AG04449 (cell line): ENCODE data around the gene KIF4B.

ENCODE experiments used
- CTCF ChIA-PET: fragments of 350-600 bp; formaldehyde crosslinking; extraction: SDS; loops from one replicate; lab custom pipeline; 2021; ENCODE audit warnings: antibody characterized with exemption; lab: Yijun Ruan, JAX
- POLR2A ChIA-PET: fragments of 400-600, 350-600 bp; formaldehyde crosslinking; extraction: SDS; loops from one replicate; lab custom pipeline; 2020; ENCODE audit warnings: antibody characterized with exemption, inconsistent platforms; lab: Yijun Ruan, JAX
- DNase-seq: peaks from one replicate; pipeline ENCODE4 v3.0.0-alpha.2; 2010; ENCODE audit warnings: low read depth, low spot score
- H3K4me3 ChIP-seq: 2 replicates; pipeline ENCODE4 v1.5.1; 2011; ENCODE audit warnings: low read depth, mild to moderate bottlenecking, control low read depth, low read length
- TF ChIP-seq, protein P1 (sequence below): IDR thresholded peaks from one replicate; pipeline ENCODE4 v1.5.1; 2011; ENCODE audit warnings: mild to moderate bottlenecking, moderate library complexity, low read length, control low read depth, inconsistent platforms; ENCODE audit not compliant: insufficient read depth; ENCODE audit errors: missing control alignments

The KIF4B gene

DNA sequence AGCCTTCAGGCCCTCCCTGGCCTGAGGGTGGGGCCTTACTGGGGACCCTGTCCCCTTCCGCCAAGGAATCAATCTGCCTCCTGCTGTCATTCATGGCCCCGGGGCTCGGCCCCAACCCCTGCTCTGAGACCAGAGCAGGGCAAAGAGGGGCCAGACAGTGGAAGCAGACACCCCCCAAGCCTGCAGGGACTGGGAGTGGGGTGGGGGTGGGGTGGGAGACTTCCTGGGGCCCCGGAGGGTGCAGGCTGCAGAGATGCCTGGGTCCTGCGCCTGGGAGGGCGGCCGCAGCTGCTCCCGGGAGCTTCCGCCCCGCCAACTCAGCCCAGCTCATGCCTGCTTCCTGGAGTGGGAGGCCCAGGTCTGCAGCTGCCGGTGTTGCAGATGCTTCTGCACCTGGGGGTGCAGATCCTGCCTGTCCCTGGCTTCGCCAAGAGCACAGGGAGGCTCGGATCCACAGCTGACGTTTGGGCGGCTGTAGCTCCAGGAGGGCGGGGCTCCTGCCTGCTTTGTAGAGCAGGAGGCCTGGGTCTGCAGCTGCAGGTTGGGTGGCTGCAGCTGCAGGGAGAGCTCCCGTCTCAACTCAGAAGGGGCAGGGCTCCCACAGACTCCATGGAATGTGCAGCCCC lies 6.2 kb downstream of the KIF4B start:
- TF ChIP-seq, protein P1, sequence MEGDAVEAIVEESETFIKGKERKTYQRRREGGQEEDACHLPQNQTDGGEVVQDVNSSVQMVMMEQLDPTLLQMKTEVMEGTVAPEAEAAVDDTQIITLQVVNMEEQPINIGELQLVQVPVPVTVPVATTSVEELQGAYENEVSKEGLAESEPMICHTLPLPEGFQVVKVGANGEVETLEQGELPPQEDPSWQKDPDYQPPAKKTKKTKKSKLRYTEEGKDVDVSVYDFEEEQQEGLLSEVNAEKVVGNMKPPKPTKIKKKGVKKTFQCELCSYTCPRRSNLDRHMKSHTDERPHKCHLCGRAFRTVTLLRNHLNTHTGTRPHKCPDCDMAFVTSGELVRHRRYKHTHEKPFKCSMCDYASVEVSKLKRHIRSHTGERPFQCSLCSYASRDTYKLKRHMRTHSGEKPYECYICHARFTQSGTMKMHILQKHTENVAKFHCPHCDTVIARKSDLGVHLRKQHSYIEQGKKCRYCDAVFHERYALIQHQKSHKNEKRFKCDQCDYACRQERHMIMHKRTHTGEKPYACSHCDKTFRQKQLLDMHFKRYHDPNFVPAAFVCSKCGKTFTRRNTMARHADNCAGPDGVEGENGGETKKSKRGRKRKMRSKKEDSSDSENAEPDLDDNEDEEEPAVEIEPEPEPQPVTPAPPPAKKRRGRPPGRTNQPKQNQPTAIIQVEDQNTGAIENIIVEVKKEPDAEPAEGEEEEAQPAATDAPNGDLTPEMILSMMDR = no peak
- POLR2A ChIA-PET = no interaction called here
- no peak for DNase-seq
- H3K4me3 ChIP-seq = no peak overlapping the region
- CTCF ChIA-PET = no interaction called here

DNA sequence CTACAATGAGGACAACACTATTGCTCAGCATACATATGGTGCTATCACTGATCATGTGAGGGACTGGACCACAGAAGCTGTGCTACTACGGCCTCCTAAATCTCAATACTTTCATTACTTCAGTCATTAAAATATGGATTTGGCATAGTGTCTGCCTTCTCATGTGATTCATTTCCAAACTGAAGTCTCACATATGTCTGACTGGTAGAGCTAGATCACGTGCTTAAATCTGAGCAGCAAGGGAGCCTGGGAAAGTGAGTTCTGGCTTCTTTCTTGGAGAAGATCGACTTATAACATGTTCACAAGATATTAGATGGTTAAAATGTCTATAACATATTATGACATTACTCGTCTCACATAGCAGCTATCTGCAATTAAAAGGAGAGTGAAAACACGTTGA lies 8.3 kb downstream of the KIF4B start:
- ChIA-PET POLR2A (no interaction called here), CTCF (interaction anchor here (0.8 kb wide), 1 partner anchor 49 kb away, joined by 4 read pairs; no protein-coding TSS in a partner anchor)
- TF ChIP-seq, protein P1 = no peak
- no peak overlapping the region for H3K4me3 ChIP-seq
- no peak for DNase-seq

DNA sequence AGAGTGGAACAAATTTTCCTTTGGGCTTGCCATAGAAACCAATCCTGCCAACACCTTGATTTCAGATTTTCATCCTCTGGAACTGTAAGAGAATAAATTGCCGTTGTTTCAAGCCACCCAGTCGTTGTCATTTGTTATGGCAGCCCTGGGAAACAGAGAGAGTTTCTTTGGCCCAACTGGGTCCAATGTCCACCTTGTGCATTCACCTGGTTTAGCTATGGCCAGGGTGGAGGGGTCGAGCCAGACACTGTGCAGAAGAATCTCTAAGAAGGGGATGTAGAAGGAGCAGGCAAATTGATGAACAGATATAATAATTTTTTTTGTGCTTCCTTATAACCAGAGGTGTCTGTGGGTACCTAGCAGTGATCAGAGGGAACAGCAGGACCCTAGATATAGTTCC lies 9.8 kb downstream of the KIF4B start:
- ChIA-PET POLR2A (no interaction called here), CTCF (no interaction called here)
- TF ChIP-seq, protein P1 = no peak
- no peak overlapping the region for H3K4me3 ChIP-seq
- DNase-seq = no peak

DNA sequence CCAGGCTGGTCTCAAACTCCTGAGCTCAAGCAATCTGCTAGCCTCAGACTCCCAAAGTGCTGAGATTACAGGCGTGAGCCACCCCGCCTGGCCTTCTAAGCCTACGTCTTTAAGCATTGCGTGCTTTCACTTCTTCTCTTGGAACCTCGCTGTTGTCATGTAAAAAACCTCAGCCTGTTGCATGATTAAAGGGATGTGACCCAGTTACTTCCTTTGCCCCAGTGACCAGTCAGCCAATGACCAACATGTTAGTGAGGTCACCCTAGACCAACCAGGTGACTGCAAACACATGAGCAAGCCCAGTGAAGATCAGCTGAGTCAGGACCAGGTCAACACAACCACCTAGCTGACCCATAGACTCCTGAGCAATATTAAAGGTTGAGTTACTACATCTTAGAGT lies 10.5 kb downstream of the KIF4B start:
- TF ChIP-seq, protein P1 = no peak
- ChIA-PET POLR2A (no interaction called here), CTCF (no interaction called here)
- H3K4me3 ChIP-seq = no peak overlapping the region
- DNase-seq = no peak

GRCh38 chr5:155025895-155026294 lies 12.3 kb downstream of the KIF4B start:
- CTCF ChIA-PET = no interaction called here
- DNase-seq = no peak
- POLR2A ChIA-PET = no interaction called here
- no peak overlapping the region for H3K4me3 ChIP-seq
- TF ChIP-seq, protein P1 = no peak

DNA sequence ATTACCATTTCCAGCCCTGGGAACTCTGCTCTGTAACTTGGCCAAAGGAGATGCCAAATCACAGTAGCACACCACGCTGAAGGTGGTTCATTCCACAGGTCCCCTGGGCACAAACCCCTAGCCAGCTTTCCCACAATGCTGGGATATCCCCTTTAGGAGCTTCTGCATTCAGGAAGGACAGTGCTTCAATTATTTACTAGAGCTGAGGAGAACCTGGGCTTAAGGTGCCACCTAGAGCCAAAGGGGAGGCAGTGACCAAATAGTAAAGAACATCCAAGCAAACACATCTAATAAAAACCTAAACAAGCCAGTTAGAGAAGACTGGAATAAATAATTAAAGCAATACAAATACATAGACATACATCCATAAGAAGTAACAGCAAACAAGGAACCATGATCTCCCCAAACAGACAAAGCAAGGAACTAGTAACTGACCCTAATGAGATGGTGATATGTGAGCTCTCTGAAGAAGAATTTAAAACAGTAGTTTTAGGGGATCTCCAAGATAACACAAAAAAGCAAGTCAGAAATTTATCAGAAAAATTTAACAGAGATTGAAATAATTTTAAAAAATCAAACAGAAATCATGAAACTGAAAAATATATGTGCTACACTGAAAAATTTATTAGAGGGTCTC lies 14.6 kb downstream of the KIF4B start:
- ChIA-PET POLR2A (no interaction called here), CTCF (interaction anchor here (1.0 to 2.6 kb wide), 3 partner anchors 56 to 119 kb away, joined by 3 to 15 read pairs (median 5); no protein-coding TSS in a partner anchor)
- H3K4me3 ChIP-seq = no peak overlapping the region
- TF ChIP-seq, protein P1 = no peak
- no peak for DNase-seq
